Measurements from ENCODE around the gene IKZF3. TPM values are rescaled to one million over a fixed set of nuclear protein-coding genes. Genes with fewer than 3 reads are reported as not detected.

IKZF3 gene
- total RNA-seq, 1 experiment from 2014 or later: 0.22 TPM

- Histone ChIP-seq H2BK20ac (ENCODE audit: low read depth, low read length, poor library complexity, severe bottlenecking) (no peak overlapping the region), H3K4me1 (ENCODE audit: insufficient read depth, low read length) (no peaks in the 10 kb centered on the region), H2BK5ac (ENCODE audit: insufficient read length, low read length) (no peak overlapping the region), H3K23ac (ENCODE audit: insufficient read length, low read depth, low read length) (no peak overlapping the region), H2BK120ac (ENCODE audit: low read depth, low read length, poor library complexity, severe bottlenecking) (no peak overlapping the region), H3K27ac (ENCODE audit: insufficient read length, low read depth, low read length) (no peak overlapping the region), H3T11ph (ENCODE audit: low read length) (no peak overlapping the region), H4K5ac (ENCODE audit: insufficient read length, low read depth, low read length) (no peak overlapping the region), H3K27me3 (ENCODE audit: insufficient read depth, low read length) (no peaks in the 10 kb centered on the region), H3K18ac (ENCODE audit: insufficient read length, low read depth, low read length) (no peak overlapping the region), H2AFZ (ENCODE audit: low read length) (no peak overlapping the region), H2AK5ac (ENCODE audit: insufficient read length, low read length) (no peak overlapping the region), H2BK12ac (ENCODE audit: insufficient read length, low read depth, low read length) (no peak overlapping the region), H4K91ac (ENCODE audit: insufficient read length, low read depth, low read length) (no peak overlapping the region), H2BK15ac (ENCODE audit: low read depth, low read length) (no peak overlapping the region), H3K79me2 (ENCODE audit: insufficient read depth, low read length) (no peaks in the 10 kb centered on the region; the same call in 1 of the 2 replicates), H3K9ac (ENCODE audit: extremely low read depth, insufficient read length, low read length) (no peak overlapping the region), H3K79me1 (ENCODE audit: insufficient read depth, low read depth, low read length, poor library complexity, severe bottlenecking) (no peaks in the 10 kb centered on the region), H3K4me2 (ENCODE audit: insufficient read depth, insufficient read length, low read length) (no peak overlapping the region), H3K9me3 (ENCODE audit: control insufficient read depth, low read depth, low read length) (no peaks in the 10 kb centered on the region), H3K23me2 (ENCODE audit: insufficient read length, low read depth, low read length, poor library complexity, severe bottlenecking) (no peaks in the 10 kb centered on the region), H3K14ac (ENCODE audit: insufficient read depth, low read length) (no peak overlapping the region), H3K56ac (ENCODE audit: insufficient read length, low read depth, low read length) (no peak overlapping the region), H4K8ac (replicated peaks; ENCODE audit: insufficient read length, low read depth, low read length) (no peak overlapping the region), H4K20me1 (ENCODE audit: control insufficient read depth, insufficient read depth, insufficient read length) (no peaks in the 10 kb centered on the region), H3K4ac (ENCODE audit: low read depth, low read length) (no peak overlapping the region)
- no peak overlapping the region for H3K27ac Mint-ChIP-seq
- no CpG with 5 or more reads among the region's 6 CpGs for WGBS (ENCODE audit: extremely low coverage, insufficient read length, low lambda C conversion rate)
- H3K27me3 Mint-ChIP-seq (ENCODE audit: low read depth): no peaks in the 10 kb centered on the region
- TF ChIP-seq CTCF (conservative IDR thresholded peaks at IDR 0.05): no peak
- no peaks in the 10 kb centered on the region for H3K36me3 Mint-ChIP-seq (ENCODE audit: insufficient read depth in 1 of 3, low read depth in 3 of 3)
- H3K4me3 Mint-ChIP-seq: no peak overlapping the region
- peaks cover 0 to 5% of the 10 kb centered on the region in 2 experiments; a peak in 1 of 4 replicates for H3K4me1 Mint-ChIP-seq
- no peaks in the 10 kb centered on the region for H3K9me3 Mint-ChIP-seq
- DNase-seq: no peak
Measured at GRCh38 chr17:39791111-39791992, 72.8 kb downstream of the IKZF3 start.

Measured in H9 (cell line).